Activated CD8-positive, alpha-beta memory T cell treated with anti-CD3 and anti-CD28 coated beads, Interleukin-2, amount 50 U/mL, for 48 hours (primary cell): Measurements from ENCODE around the gene NRG3.

Experiments used
- DNase-seq: peaks from one replicate; pipeline ENCODE4 v3.0.0-alpha.2; 2020

Gene NRG3

DNA sequence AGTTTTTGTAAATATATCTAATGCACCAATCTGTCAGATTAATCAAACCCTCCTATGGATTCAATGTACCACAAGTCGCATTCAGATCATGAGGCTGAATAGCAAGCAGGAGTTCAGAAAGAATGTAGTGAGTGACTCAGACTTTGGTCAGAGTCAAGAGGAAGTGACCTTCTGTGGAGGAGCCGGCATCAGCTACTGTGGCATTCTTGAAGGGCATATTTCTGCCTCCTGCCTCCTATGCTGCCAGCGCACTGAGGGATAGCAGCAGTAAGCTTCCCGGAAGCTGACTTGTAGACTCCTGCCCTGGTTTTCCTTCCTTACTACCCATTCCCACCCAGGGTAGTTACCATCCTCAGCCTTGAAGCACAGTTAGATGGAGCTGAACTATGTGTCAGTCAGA lies 867.5 kb downstream of the NRG3 start:
- no peak for DNase-seq

GRCh38 chr10:82742898-82743297 lies 867.9 kb downstream of the NRG3 start:
- DNase-seq = no peak

DNA sequence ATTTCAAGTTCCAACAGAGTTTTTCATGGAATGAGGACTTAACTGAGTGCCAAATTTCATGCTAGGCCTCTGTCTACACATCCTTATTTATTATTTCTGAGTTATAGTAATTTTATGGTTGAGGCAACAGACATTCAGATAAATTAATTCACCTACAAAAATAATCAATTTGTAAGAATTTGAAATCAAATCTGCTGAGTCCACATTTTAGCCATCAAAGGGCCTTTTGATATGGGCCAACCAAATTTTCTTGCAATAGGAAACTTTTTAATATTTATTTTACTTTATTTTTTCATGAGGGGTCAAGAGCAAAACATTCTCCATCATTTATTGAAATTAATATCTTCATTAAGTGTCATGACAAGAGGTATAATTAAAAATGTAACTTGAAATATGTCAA lies 875.5 kb downstream of the NRG3 start:
- DNase-seq = no peak

GRCh38 chr10:82757397-82757796 lies 882.4 kb downstream of the NRG3 start:
- DNase-seq = no peak

DNA sequence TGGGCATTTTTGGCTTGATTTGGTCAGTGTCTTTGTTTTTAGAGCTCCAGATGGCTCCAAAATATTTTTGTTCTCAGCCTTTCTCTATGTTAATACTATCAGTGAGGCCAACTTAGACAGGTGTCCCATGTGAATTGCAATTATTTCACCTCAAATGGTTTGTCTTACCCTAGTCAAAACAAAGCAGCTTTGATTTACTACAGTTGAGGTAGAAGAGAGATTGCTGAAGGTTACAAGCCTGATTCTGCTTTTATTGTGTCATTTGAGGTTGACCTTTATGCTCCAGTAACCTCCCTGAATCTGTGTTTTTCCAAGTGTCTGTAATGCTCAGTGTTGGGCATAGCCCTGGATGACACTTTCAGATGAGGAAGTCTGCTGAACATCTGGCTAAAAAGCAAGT lies 882.9 kb downstream of the NRG3 start:
- no peak for DNase-seq

DNA sequence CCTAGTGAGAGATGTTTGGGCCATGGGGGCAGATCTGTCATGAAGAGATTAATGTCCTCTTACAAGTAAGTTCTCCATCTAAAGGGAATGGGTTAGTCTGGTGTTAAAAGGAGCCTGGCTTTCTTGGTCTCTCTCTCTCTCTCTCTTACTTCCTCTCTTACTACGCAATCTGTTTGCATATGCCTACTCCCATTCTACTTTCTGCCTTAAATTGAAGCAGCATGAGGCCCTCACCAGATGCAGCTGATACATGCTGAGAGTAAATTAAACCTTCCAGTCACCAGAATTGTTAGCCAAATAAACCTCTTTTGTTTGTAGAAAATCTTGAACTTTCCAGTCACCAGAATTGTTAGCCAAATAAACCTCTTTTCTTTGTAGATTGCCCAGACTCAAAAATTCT lies 884.1 kb downstream of the NRG3 start:
- DNase-seq = no peak

DNA sequence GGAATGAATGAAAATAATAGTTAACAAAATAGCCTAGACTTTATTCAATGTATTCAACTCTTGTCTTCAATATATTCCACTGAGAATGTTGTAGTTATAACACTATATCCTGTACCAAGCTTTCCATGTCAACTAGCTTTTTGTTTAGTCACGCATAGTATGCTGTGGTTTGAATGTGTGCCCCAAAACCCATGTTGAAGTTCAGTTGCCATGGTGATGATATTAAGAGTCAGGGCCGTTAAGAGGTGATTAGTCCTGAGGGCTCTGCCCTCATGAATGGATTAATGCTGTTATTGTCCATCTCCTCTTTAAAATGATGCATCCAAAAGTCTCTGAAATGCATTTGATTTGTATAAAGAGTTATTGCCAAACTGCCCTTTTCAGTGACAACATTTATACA lies 887.6 kb downstream of the NRG3 start:
- no peak for DNase-seq

GRCh38 chr10:82768040-82768439 lies 893.0 kb downstream of the NRG3 start:
- no peak for DNase-seq

- DNase-seq = no peak
Measured at GRCh38 chr10:82778908-82779307, 903.9 kb downstream of the NRG3 start.

- no peak for DNase-seq
Measured at GRCh38 chr10:82796510-82796909, 921.5 kb downstream of the NRG3 start.

DNA sequence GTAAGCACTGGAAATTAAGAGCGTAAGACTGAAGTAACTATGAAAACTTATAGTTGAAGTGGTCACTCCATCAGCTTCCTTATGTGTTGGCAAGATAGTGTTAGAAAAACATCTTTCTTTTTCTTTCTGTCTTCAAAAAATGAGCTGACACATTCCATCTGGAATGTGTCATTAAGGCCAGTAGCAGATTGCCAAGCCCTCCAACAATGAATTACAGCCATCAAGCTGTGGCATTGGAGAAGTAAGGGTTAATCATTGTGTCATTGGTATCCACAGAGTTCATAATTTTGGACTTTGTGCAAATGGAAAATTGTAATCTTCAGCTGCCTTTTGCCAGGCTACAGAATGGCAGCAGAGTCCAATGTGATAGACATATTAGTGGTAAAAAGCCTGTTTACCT lies 926.3 kb downstream of the NRG3 start:
- no peak for DNase-seq

- no peak for DNase-seq
Measured at GRCh38 chr10:82811621-82812020, 936.6 kb downstream of the NRG3 start.

- no peak for DNase-seq
Measured at GRCh38 chr10:82813856-82814255, 938.9 kb downstream of the NRG3 start.

- DNase-seq = no peak
Measured at GRCh38 chr10:82814635-82815034, 939.6 kb downstream of the NRG3 start.

DNA sequence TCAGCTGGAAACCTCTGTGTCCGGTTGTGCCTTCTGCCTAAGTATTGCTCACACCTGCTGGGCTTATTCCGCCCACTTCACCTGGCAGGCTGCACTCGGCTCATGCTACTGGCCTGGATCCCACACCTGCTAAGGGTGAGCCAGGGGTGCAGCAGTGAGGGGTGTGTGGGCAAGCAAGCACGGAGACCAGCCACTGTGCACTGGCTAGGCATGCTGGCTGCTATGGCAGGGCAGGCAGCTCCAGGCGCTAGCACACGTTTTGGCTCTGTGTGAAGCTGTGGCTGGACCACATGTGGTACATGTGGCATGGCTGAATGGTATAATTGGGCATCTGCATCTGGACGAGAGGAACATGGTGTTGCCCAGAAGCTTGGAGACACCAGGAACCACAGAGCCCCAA lies 940.7 kb downstream of the NRG3 start:
- DNase-seq = no peak

DNA sequence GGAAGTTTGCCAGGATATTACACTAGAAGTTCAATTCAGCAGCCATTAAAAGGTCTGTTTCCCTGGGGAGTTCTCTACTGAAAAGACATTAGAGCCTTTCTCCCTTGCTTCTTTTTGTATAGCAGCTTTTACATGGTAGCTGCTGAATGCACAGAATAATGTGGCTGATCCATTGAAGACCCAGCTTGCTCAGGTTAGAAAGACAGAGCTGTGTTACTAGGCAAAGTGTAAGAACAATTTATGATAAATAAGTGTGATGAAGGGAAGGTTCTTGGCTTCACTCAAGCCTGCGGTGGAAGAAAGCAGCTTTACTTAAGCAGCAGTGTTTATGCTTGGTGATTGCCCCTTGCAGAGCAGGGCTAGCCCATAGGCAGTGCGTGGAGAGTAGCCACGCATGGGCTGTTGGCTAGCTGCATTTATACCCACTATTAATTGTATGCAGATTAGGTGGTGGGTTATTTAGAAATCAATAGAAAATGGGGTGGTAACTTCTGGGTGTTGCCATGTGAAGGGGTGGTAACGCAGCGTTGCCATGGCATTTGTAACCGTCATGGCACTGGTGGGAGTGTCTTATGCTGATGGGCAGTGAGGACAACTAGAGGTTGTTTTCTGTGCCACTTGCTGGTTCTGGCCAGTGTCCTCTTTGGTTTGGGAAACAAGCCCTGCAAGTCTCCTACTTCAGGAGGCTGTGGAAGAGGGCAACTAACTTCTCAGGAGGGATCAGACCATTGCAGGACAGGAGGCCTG lies 942.9 kb downstream of the NRG3 start:
- no peak for DNase-seq

GRCh38 chr10:82821043-82821442 lies 946.0 kb downstream of the NRG3 start:
- DNase-seq = no peak

DNA sequence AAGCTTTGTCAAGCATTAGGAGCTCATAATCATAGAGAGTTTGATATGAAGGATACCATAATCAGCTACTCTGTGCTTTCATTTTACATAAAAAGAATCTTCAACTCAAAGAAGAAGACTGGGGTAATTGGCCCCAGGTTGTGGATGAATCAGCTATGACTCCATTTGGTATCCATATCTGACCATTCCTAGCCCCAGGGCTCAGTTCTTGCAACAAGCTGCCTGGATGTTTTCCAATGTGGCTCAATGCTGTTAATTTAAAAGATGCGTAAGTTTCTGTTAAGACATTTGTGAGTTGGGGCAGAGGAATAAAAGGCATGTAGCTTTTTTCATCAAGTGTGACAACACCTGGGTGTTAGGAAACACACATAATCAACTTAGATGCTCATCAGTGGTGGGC lies 951.1 kb downstream of the NRG3 start:
- DNase-seq = no peak

DNA sequence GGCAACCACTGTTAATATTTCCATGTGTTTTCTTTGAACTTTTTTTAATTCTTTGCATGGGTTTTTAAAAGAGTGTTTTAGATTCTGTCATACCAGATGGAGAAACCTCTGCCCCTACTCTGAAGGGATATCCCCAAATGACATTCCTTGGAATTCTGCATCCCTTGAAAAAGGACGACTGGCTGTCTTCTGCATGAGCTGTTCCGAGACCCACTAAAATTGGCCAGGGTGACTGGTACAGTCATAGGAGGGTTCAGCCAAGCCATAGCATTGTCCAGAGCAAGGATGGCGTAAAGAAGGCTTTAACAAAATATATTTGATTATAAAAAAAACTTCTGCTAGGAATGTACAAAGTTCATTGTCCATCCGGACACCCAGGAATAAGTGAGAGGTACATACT lies 952.9 kb downstream of the NRG3 start:
- no peak for DNase-seq

- DNase-seq = no peak
Measured at GRCh38 chr10:82847242-82847641, 972.2 kb downstream of the NRG3 start.

GRCh38 chr10:82850191-82850590 lies 975.2 kb downstream of the NRG3 start:
- DNase-seq = no peak

DNA sequence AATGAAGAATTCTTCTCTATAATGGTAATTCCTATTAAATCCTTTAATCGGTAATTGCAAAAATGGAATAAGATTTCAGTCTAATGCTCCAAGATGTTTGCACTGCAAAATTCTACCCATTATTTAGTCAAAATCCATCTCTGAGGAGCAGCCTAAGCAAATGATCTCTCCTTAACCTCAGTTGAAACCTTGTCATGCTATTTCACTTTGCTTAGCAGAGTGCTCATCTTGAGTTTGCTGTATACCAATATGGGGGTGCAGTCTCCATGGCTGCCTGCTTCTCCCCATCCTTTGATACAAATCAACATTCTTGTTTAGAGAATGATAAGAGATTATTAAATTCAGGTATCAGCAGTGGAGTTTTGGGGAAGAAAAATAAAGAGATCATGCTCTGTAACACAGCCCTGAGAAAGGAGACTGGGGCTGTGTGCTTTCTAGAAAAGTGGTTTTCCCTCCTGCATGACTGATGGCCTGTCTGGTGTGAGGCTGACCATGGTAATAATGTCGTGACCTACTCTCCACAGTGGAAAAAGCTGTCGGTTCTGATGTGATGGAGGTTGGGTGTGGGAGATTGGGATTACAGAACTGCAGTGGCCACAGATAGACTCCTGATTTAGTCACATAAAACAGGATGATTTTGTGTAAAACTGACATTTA lies 982.1 kb downstream of the NRG3 start:
- no peak for DNase-seq

GRCh38 chr10:82861889-82862288 lies 986.9 kb downstream of the NRG3 start:
- DNase-seq = no peak

GRCh38 chr10:82865366-82865765 lies 990.4 kb downstream of the NRG3 start:
- no peak for DNase-seq

GRCh38 chr10:82866424-82867020 lies 991.5 kb downstream of the NRG3 start:
- no peak for DNase-seq
